ENCODE measurements around the gene KCNQ1. TPM values are rescaled to one million over a fixed set of nuclear protein-coding genes. Genes with fewer than 3 reads are reported as not detected.

Gene KCNQ1
- polyA plus RNA-seq, 4 donors = 18.4 to 54.4 (median 21.3) TPM

- Histone ChIP-seq H3K9me3 (ENCODE audit: control insufficient read depth in 2 of 2, insufficient read depth in 1 of 2, low read depth in 1 of 2, low read length in 1 of 2) (no peaks in the 10 kb centered on the region), H3K27me3 (ENCODE audit: control insufficient read depth in 3 of 3, insufficient read depth in 3 of 3, low read length in 3 of 3) (no peaks in the 10 kb centered on the region), H3K27ac (ENCODE audit: low read depth in 1 of 3, low read length in 2 of 3) (peak within 1 kb of the TSS; percentile 95 to 99 (median 99)), H3K4me3 (ENCODE audit: low read depth in 1 of 3, low read length in 3 of 3) (peak within 1 kb of the TSS; percentile 87 to 99 (median 94)), H3K36me3 (ENCODE audit: control insufficient read depth in 3 of 3, insufficient read depth in 2 of 3, low read depth in 1 of 3, low read length in 3 of 3) (peaks cover 6 to 72% (median 17%) of the 10 kb centered on the region in 3 donors), H3K4me1 (ENCODE audit: control insufficient read depth in 3 of 3, insufficient read depth in 2 of 3, low read depth in 1 of 3, low read length in 2 of 3) (peaks cover 2 to 23% (median 3%) of the 10 kb centered on the region in 3 donors)
- 0% methylated on average over 53 to 66 of the region's 66 CpGs for WGBS, 3 donors
- FAIRE-seq = peak; percentile 81
- peak; percentile 100 for DNase-seq
Observed at GRCh38 chr11:2400069-2400761, 44.6 kb upstream of the KCNQ1 start, which contains the start of gene TSSC4. Gene TSSC4 (plus strand): TSS chr11:2400750. CDS start chr11:2402634, 1,884 bp downstream.

GRCh38 chr11:2400762-2401435 lies 43.9 kb upstream of the KCNQ1 start:
- 0 to 1% (median 0%) methylated on average over 55 of the region's 55 CpGs for WGBS, 3 donors

DNA sequence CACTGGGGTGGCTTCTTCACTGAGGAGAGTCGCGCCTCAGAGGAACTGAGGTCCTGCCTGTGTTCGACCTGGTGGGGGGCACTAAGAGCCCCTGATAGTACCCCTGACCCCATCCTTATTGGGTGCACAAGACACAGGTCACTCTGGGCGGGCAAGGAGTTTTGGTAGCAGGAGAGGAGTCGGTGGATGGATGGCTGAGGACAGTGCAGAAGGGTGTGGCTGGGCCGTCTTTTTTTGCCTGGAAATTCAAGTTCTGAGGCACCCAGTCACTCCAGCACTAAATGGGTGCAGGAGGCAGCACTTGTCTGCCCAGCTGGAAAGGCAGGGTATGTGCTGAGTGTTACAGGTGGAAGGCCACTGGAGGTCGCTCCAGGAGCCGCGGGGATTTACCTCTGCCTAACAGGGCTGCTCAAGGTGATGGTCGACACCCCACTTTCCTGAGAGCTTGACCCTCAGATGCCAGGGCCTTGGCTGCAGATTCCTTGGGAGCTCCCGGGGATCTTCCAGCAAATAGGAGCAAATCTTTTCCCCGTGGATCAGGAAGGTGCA lies 43.3 kb upstream of the KCNQ1 start:
- Histone ChIP-seq H3K9me3 (ENCODE audit: control insufficient read depth in 2 of 2, insufficient read depth in 1 of 2, low read depth in 1 of 2, low read length in 1 of 2) (no peaks in the 10 kb centered on the region), H3K27me3 (ENCODE audit: control insufficient read depth in 3 of 3, insufficient read depth in 3 of 3, low read length in 3 of 3) (no peaks in the 10 kb centered on the region), H3K27ac (ENCODE audit: low read depth in 1 of 3, low read length in 2 of 3) (no peak overlapping the region), H3K36me3 (ENCODE audit: control insufficient read depth in 3 of 3, insufficient read depth in 2 of 3, low read depth in 1 of 3, low read length in 3 of 3) (peaks cover 6 to 62% (median 14%) of the 10 kb centered on the region in 3 donors), H3K4me3 (ENCODE audit: low read depth in 1 of 3, low read length in 3 of 3) (peak overlapping the region; percentile 87 to 99 (median 91)), H3K4me1 (ENCODE audit: control insufficient read depth in 3 of 3, insufficient read depth in 2 of 3, low read depth in 1 of 3, low read length in 2 of 3) (peaks cover 2 to 23% (median 3%) of the 10 kb centered on the region in 3 donors)
- DNase-seq (no peak), FAIRE-seq (no peak)
- 21 to 37% (median 31%) methylated on average over 12 of the region's 12 CpGs for WGBS, 3 donors

More at GRCh38 chr11:2400762-2401435, 43.9 kb upstream of the KCNQ1 start:
- peaks cover 6 to 65% (median 17%) of the 10 kb centered on the region in 3 donors for H3K36me3 ChIP-seq (ENCODE audit: control insufficient read depth in 3 of 3, insufficient read depth in 2 of 3, low read depth in 1 of 3, low read length in 3 of 3)
- no peaks in the 10 kb centered on the region for H3K27me3 ChIP-seq (ENCODE audit: control insufficient read depth in 3 of 3, insufficient read depth in 3 of 3, low read length in 3 of 3)
- DNase-seq = no peak
- H3K4me3 ChIP-seq (ENCODE audit: low read depth in 1 of 3, low read length in 3 of 3) = peak overlapping the region; percentile 87 to 99 (median 91)
- H3K9me3 ChIP-seq (ENCODE audit: control insufficient read depth in 2 of 2, insufficient read depth in 1 of 2, low read depth in 1 of 2, low read length in 1 of 2) = no peaks in the 10 kb centered on the region
- peak overlapping the region; percentile 74 to 93 (median 80) for H3K27ac ChIP-seq (ENCODE audit: low read depth in 1 of 3, low read length in 2 of 3)
- peaks cover 2 to 23% (median 3%) of the 10 kb centered on the region in 3 donors for H3K4me1 ChIP-seq (ENCODE audit: control insufficient read depth in 3 of 3, insufficient read depth in 2 of 3, low read depth in 1 of 3, low read length in 2 of 3)
- no peak for FAIRE-seq

- H3K9me3 ChIP-seq (ENCODE audit: control insufficient read depth in 2 of 2, insufficient read depth in 1 of 2, low read depth in 1 of 2, low read length in 1 of 2) = no peaks in the 10 kb centered on the region
- peaks cover 6 to 56% (median 13%) of the 10 kb centered on the region in 3 donors for H3K36me3 ChIP-seq (ENCODE audit: control insufficient read depth in 3 of 3, insufficient read depth in 2 of 3, low read depth in 1 of 3, low read length in 3 of 3)
- peak overlapping the region in 1 of 3 donors; percentile 99 for H3K4me3 ChIP-seq (ENCODE audit: low read depth in 1 of 3, low read length in 3 of 3)
- H3K4me1 ChIP-seq (ENCODE audit: control insufficient read depth in 3 of 3, insufficient read depth in 2 of 3, low read depth in 1 of 3, low read length in 2 of 3) = peaks cover 2 to 23% (median 3%) of the 10 kb centered on the region in 3 donors
- H3K27ac ChIP-seq (ENCODE audit: low read depth in 1 of 3, low read length in 2 of 3) = no peak overlapping the region
- no peaks in the 10 kb centered on the region for H3K27me3 ChIP-seq (ENCODE audit: control insufficient read depth in 3 of 3, insufficient read depth in 3 of 3, low read length in 3 of 3)
- DNase-seq = no peak
- no peak for FAIRE-seq
- WGBS, 3 donors = 86 to 90% (median 89%) methylated on average over 13 of the region's 13 CpGs
Observed at GRCh38 chr11:2402106-2402505, 42.7 kb upstream of the KCNQ1 start.

DNA sequence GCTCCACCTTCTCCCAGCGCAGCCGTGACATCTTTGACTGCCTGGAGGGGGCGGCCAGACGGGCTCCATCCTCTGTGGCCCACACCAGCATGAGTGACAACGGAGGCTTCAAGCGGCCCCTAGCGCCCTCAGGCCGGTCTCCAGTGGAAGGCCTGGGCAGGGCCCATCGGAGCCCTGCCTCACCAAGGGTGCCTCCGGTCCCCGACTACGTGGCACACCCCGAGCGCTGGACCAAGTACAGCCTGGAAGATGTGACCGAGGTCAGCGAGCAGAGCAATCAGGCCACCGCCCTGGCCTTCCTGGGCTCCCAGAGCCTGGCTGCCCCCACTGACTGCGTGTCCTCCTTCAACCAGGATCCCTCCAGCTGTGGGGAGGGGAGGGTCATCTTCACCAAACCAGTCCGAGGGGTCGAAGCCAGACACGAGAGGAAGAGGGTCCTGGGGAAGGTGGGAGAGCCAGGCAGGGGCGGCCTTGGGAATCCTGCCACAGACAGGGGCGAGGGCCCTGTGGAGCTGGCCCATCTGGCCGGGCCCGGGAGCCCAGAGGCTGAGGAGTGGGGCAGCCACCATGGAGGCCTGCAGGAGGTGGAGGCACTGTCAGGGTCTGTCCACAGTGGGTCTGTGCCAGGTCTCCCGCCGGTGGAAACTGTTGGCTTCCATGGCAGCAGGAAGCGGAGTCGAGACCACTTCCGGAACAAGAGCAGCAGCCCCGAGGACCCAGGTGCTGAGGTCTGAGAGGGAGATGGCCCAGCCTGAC lies 41.7 kb upstream of the KCNQ1 start:
- H3K4me1 ChIP-seq (ENCODE audit: control insufficient read depth in 3 of 3, insufficient read depth in 2 of 3, low read depth in 1 of 3, low read length in 2 of 3) = peaks cover 2 to 23% (median 3%) of the 10 kb centered on the region in 3 donors
- WGBS, 3 donors = 88 to 89% (median 89%) methylated on average over 26 to 31 of the region's 31 CpGs
- DNase-seq (no peak), FAIRE-seq (no peak)
- H3K4me3 ChIP-seq (ENCODE audit: low read depth in 1 of 3, low read length in 3 of 3) = no peak overlapping the region
- H3K9me3 ChIP-seq (ENCODE audit: control insufficient read depth in 2 of 2, insufficient read depth in 1 of 2, low read depth in 1 of 2, low read length in 1 of 2) = no peaks in the 10 kb centered on the region
- H3K27me3 ChIP-seq (ENCODE audit: control insufficient read depth in 3 of 3, insufficient read depth in 3 of 3, low read length in 3 of 3) = peaks cover 0 to 5% (median 0%) of the 10 kb centered on the region in 3 donors
- H3K27ac ChIP-seq (ENCODE audit: low read depth in 1 of 3, low read length in 2 of 3) = no peak overlapping the region
- peaks cover 6 to 53% (median 13%) of the 10 kb centered on the region in 3 donors for H3K36me3 ChIP-seq (ENCODE audit: control insufficient read depth in 3 of 3, insufficient read depth in 2 of 3, low read depth in 1 of 3, low read length in 3 of 3)

DNA sequence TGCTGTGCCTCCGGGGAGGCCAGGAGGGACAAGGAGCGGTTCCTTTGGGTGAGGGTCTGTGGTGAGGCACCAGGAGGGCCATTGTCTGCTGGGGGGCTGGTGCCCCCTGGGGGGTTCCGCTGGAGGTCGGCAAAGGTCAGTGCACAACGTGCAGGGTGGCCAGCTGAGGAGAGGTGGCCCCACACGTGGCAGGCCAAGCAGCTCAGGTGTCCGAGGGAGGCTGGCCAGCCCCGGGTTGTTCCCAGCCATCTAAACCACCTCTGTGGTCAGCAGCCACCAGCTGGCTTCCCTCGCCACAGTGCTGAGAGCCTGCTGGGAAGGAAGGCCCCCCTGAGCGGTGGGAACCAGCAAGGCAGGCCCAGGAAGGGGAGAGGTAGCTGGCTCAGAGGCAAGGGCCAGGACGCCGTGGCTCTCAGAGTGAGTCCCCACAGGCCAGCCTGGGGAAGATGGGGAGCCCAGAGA lies 40.0 kb upstream of the KCNQ1 start:
- Histone ChIP-seq H3K27me3 (ENCODE audit: control insufficient read depth in 3 of 3, insufficient read depth in 3 of 3, low read length in 3 of 3) (peaks cover 0 to 22% (median 0%) of the 10 kb centered on the region in 3 donors), H3K27ac (ENCODE audit: low read depth in 1 of 3, low read length in 2 of 3) (no peak overlapping the region), H3K36me3 (ENCODE audit: control insufficient read depth in 3 of 3, insufficient read depth in 2 of 3, low read depth in 1 of 3, low read length in 3 of 3) (peaks cover 6 to 36% (median 13%) of the 10 kb centered on the region in 3 donors), H3K4me3 (ENCODE audit: low read depth in 1 of 3, low read length in 3 of 3) (no peak overlapping the region), H3K4me1 (ENCODE audit: control insufficient read depth in 3 of 3, insufficient read depth in 2 of 3, low read depth in 1 of 3, low read length in 2 of 3) (peaks cover 0 to 22% (median 3%) of the 10 kb centered on the region in 3 donors), H3K9me3 (ENCODE audit: control insufficient read depth in 2 of 2, insufficient read depth in 1 of 2, low read depth in 1 of 2, low read length in 1 of 2) (no peaks in the 10 kb centered on the region)
- FAIRE-seq (no peak), DNase-seq (no peak)
- WGBS, 3 donors = 70 to 78% (median 75%) methylated on average over 12 of the region's 12 CpGs

DNA sequence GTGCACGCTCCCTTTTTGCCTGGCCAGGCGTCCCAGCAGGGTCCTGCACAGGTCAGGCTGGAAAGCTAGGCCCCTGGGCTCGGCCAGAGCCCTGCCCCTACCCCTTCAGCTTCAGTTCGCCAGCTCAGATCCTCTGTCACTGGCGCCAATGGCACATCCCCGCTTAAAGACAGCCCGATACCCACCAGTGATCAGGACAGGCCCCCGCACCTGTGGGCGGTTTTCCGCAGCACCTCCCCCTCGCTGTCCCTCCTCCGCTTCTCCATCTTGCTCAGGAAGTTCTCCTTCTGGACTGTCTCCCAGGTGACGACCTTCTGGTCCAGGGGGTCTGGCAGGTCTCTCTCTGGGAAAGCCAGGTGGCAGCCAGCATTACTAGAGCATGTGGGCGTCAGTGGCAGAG lies 38.4 kb upstream of the KCNQ1 start:
- 77 to 87% (median 84%) methylated on average over 14 of the region's 14 CpGs for WGBS, 3 donors
- no peak for FAIRE-seq
- no peak for DNase-seq
- H3K4me1 ChIP-seq (ENCODE audit: control insufficient read depth in 3 of 3, insufficient read depth in 2 of 3, low read depth in 1 of 3, low read length in 2 of 3) = peaks cover 0 to 24% (median 2%) of the 10 kb centered on the region in 3 donors
- H3K4me3 ChIP-seq (ENCODE audit: low read depth in 1 of 3, low read length in 3 of 3) = no peak overlapping the region
- H3K27me3 ChIP-seq (ENCODE audit: control insufficient read depth in 3 of 3, insufficient read depth in 3 of 3, low read length in 3 of 3) = peaks cover 0 to 34% (median 0%) of the 10 kb centered on the region in 3 donors
- H3K27ac ChIP-seq (ENCODE audit: low read depth in 1 of 3, low read length in 2 of 3) = no peak overlapping the region
- no peaks in the 10 kb centered on the region for H3K9me3 ChIP-seq (ENCODE audit: control insufficient read depth in 2 of 2, insufficient read depth in 1 of 2, low read depth in 1 of 2, low read length in 1 of 2)
- H3K36me3 ChIP-seq (ENCODE audit: control insufficient read depth in 3 of 3, insufficient read depth in 2 of 3, low read depth in 1 of 3, low read length in 3 of 3) = peaks cover 6 to 36% (median 13%) of the 10 kb centered on the region in 3 donors

Data from small intestine (tissue), 7 donors.